HK-2 (cell line): Measurements from ENCODE around the gene ARHGAP15.

Experiments
- DNase-seq: peaks from one replicate; pipeline ENCODE4 v3.0.0-alpha.2; 2018; ENCODE audit not compliant: unreplicated experiment

The ARHGAP15 gene

DNA sequence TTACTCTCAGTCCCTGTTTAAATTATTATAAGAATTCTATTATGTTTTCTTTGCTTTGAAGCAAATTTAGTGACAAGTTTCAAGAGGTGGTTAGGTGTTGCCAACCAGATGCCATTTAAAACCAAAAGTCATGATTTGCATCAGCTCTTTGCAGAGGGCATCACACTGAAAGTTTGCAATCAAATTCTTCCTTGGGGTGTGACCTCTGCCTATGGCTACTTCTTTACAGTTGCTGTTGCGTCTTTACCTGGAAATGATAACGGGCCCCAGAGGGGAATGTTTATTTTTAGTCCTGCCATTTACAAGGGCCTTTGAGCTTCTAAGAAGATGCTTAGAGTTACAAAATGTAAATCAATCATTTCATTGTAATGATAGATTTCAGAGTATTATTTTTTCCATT, 561.0 kb downstream of the ARHGAP15 start:
- no peak for DNase-seq

DNA sequence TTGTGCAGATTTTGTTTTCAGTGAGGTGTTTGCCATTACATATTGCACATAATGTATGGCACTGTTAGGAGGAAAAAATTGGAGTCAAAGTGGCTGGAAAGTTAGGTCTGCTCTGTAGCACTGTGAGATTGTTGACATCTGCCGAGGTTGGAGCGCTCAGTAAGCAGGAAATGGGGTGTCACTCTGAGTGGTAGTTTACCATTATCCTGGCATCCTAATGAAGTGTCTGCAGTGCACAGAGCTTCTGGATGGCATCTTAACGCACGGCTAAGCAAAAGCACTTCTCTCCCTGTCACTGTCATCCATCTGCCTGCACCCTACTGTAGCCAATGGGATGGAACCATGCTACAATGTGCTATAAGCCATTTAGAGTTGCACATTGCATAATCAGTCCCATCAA, 561.9 kb downstream of the ARHGAP15 start:
- DNase-seq: no peak

DNA sequence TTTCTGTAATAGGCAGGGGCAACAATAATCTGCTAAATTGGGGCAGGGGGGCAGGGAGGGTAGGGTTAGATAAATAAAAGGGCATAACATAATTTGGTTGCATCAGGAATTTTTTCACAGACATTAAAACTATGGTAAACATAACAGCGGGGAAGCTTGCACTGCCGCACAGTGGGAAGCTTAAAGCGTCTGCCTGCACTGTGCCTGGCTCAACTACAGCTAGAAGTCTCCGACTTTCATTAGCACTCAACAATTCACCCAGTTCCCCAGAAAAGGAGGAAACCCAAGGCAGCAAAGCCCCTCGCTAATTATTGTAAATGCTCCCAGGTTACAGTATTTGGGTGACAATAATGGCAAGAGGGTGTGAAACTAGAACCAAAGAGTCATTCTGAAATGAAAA, 562.9 kb downstream of the ARHGAP15 start:
- DNase-seq: no peak

DNA sequence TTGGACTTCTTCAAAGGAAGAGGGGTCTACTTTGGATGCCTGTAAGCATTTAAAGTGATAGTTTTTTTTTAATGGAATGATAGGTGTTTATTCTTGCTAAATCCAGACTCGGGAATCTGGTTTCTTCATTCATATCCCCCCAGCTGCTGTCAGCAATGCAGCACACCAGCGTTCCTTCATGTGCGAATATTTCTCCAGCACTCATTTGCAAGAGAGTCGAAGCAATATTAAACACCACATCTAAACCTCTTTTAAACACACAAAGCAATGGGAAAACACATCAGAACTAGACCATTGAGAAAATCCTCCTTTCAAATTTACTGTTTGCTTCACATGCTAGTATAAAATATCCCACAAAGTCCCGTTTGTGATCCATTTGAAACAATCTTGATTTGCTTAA, 563.7 kb downstream of the ARHGAP15 start:
- no peak for DNase-seq

GRCh38 chr2:143694335-143694734, 565.1 kb downstream of the ARHGAP15 start:
- no peak for DNase-seq

GRCh38 chr2:143696651-143697050, 567.4 kb downstream of the ARHGAP15 start:
- no peak for DNase-seq

GRCh38 chr2:143697744-143698143, 568.5 kb downstream of the ARHGAP15 start:
- DNase-seq: no peak

DNA sequence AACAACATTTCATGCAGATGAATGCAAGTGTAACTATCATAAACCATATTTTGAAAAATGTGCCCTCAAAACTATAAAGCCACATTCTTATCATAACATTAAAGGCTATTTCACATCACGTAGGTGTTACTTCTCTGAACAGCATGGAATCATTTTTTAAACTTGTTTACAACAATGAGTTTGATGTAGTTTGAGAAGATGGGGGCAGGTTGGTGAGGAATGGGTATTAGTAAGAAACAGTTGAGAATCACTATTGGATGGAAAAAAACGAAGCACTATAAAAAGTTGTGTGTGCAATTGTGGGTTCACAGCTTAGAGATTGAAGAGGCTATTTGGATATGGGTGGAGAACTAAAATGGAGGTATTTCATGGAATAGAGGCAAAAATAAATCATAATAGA, 569.1 kb downstream of the ARHGAP15 start:
- DNase-seq: no peak

GRCh38 chr2:143698888-143699570, 569.8 kb downstream of the ARHGAP15 start:
- no peak for DNase-seq

GRCh38 chr2:143700865-143701264, 571.6 kb downstream of the ARHGAP15 start:
- DNase-seq: no peak

GRCh38 chr2:143701785-143702184, 572.6 kb downstream of the ARHGAP15 start:
- no peak for DNase-seq

- no peak for DNase-seq
Observed at GRCh38 chr2:143702931-143703330, 573.7 kb downstream of the ARHGAP15 start.

GRCh38 chr2:143704451-143705106, 575.4 kb downstream of the ARHGAP15 start:
- DNase-seq: no peak

GRCh38 chr2:143705108-143705707, 576.0 kb downstream of the ARHGAP15 start:
- DNase-seq: no peak

DNA sequence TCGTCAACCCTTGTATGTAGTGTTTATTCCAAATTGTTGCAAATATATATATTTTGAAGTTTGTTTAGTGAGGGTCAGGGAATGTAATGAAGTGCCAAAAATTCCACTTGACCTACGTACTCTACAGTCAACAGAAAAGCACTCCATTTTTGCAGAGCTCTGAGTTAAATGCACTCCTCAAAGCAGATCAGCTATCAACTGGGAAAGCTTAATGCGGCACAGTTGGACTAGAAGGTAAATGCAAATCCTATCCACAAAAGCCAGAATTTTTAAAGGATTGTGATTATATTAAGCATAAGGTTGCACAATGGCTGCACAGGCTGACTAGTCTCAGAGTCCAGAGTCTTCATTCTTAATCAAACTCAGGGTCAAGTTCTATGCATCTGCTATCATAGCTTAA, 577.1 kb downstream of the ARHGAP15 start:
- DNase-seq: no peak

DNA sequence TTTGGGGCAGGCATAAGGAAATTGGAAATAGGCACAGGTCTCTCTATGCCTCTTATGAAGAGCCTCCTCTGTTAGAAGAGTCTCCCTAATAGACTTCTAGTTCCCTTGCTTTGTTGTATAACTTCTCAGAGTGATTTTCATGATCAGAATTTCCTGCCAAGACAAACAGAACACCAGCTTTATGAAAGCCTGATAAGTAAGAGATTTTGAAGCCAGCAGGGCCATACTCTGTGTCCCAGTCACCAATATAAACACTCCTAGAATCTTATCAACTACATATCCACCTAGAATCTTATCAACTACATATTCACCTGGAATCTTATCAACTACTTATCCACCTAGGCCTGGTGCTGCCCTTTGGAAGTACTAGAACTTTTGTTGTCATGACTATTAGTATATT, 579.5 kb downstream of the ARHGAP15 start:
- no peak for DNase-seq

DNA sequence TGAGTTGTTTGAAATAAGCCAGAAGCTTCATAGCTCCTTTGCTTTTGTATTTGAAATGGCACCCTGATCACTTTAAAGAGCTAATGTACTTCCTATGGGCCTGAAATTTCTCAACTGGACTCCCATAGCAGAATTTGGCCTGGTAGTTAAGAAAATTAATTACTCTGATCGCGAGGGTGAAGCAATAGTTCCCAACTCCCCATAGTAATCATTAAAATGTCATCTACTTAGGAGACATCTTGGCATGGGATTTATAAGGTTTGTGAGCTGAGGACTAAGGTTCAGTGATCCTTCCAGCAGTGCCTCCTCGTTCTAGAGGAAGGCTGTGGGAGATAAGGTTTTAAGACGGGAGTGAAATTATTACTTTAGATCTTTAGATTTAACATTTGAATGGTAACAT, 581.0 kb downstream of the ARHGAP15 start:
- no peak for DNase-seq

GRCh38 chr2:143710879-143711278, 581.7 kb downstream of the ARHGAP15 start:
- DNase-seq: no peak

DNA sequence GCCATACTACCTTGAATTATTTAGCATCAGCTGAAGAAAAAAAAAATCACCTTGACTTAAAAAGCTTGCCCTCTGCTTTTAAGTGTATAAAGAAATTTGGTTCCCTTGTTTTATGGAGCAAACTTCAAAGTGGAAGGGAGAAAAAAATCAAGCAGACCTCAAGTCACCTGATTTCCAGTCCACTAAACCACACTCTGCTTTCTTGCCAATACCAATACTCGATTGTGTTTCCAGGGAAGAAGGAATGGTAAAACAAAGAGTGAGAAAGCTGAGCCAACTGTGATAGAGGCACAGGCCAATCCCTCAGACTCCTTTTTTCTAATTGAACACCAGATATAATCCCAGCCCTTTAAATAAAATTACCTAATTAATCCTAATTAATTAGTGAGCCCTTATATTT, 587.3 kb downstream of the ARHGAP15 start:
- no peak for DNase-seq

GRCh38 chr2:143717053-143717452, 587.8 kb downstream of the ARHGAP15 start:
- DNase-seq: no peak

DNA sequence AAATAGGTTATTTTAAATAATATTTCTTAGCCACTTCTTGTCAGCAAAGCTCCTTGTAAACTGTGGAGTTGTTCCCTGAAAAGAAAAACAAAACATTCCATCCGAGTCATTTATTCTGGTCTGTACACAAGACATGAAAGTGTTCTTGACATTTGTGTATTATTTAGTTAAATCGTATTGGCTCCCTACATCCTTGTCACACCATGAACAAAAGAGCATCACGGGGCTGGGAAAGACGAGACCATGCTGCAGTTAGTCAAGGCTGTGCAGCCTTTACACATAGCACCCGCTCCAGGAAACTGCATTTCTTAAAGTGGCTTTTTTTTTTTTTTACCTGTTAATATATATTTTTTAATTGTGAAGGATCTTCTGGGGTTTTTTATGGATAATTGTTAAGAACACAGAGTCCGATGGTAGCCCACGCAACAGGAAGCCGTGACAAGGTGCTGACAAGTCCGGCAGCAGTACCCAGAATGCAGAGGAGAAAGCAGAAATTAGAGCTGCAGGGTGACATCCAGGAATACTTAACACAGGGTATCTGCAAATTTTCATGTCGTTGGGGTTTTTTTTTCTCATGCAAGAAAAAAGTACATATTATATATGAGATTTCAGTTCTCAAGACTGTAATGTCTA, 588.4 kb downstream of the ARHGAP15 start:
- DNase-seq: no peak

GRCh38 chr2:143718745-143719144, 589.5 kb downstream of the ARHGAP15 start:
- no peak for DNase-seq

- DNase-seq: no peak
Observed at GRCh38 chr2:143719406-143719805, 590.2 kb downstream of the ARHGAP15 start.
